GM23338 (cell line): ENCODE data around the gene SLC26A5. TPM values are rescaled to one million over a fixed set of nuclear protein-coding genes. Genes with fewer than 3 reads are reported as not detected.

Source experiments
- ATAC-seq: fragments of 200-7000 bp; cut with Tn5 transposase; 3 replicates; pipeline ENCODE4 v1.9.1; 2020
- DNase-seq: peaks from one replicate; pipeline ENCODE4 v3.0.0-alpha.2; 2015; ENCODE audit warnings: low spot score
- H2AFZ ChIP-seq: fragments of 200-600 bp; sonication (generic); 2 replicates; pipeline ENCODE4 v1.8.0; 2016; ENCODE audit warnings: antibody characterized with exemption, mild to moderate bottlenecking, moderate library complexity
- H3F3A ChIP-seq: fragments of 200-600 bp; sonication (generic); replicated peaks from 2 replicates; pipeline ENCODE4 v1.8.0; 2017; ENCODE audit warnings: antibody characterized with exemption, mixed run types, low read depth
- H3K27ac ChIP-seq: fragments of 200-600 bp; sonication (generic); 2 replicates; pipeline ENCODE4 v1.6.1; 2016; ENCODE audit warnings: low read depth
- H3K27me3 ChIP-seq: fragments of 200-600 bp; sonication (generic); 2 replicates; pipeline ENCODE4 v1.8.0; 2016; ENCODE audit warnings: mild to moderate bottlenecking, mixed run types, moderate library complexity; ENCODE audit not compliant: insufficient read depth
- H3K36me3 ChIP-seq: fragments of 200-600 bp; sonication (generic); 2 replicates; pipeline ENCODE4 v1.8.0; 2016; ENCODE audit warnings: mild to moderate bottlenecking; ENCODE audit not compliant: insufficient read depth
- H3K4me1 ChIP-seq: fragments of 200-600 bp; sonication (generic); 2 replicates; pipeline ENCODE4 v1.8.0; 2016; ENCODE audit warnings: mild to moderate bottlenecking, moderate library complexity; ENCODE audit not compliant: insufficient read depth
- H3K4me2 ChIP-seq: fragments of 200-600 bp; sonication (generic); 2 replicates; pipeline ENCODE4 v1.7.1; 2017; ENCODE audit warnings: mixed run types
- H3K4me3 ChIP-seq: fragments of 200-600 bp; sonication (generic); 2 replicates; pipeline ENCODE4 v1.6.1; 2016; ENCODE audit warnings: mixed run types
- H3K79me2 ChIP-seq: fragments of 200-600 bp; sonication (generic); replicated peaks from 2 replicates; pipeline ENCODE4 v1.8.0; 2017; ENCODE audit warnings: mild to moderate bottlenecking; ENCODE audit not compliant: insufficient read depth
- H3K9me2 ChIP-seq: fragments of 200-600 bp; sonication (generic); 2 replicates; pipeline ENCODE4 v1.8.0; 2017; ENCODE audit not compliant: insufficient read depth
- H4K20me1 ChIP-seq: fragments of 200-600 bp; sonication (generic); replicated peaks from 2 replicates; pipeline ENCODE4 v1.8.0; 2017; ENCODE audit warnings: mild to moderate bottlenecking; ENCODE audit not compliant: insufficient read depth
- H3K27ac Mint-ChIP-seq: 2 replicates; pipeline ENCODE4 v1.8.0; 2020; ENCODE audit warnings: inconsistent platforms, mild to moderate bottlenecking, moderate library complexity, mixed read lengths
- H3K27me3 Mint-ChIP-seq: 3 replicates; pipeline ENCODE4 v1.8.0; 2022; ENCODE audit warnings: low read depth, mild to moderate bottlenecking, moderate library complexity, mixed read lengths, inconsistent platforms; ENCODE audit not compliant: insufficient read depth, poor library complexity
- H3K36me3 Mint-ChIP-seq: 3 replicates; pipeline ENCODE4 v1.8.0; 2021; ENCODE audit warnings: low read depth, mild to moderate bottlenecking, inconsistent platforms, moderate library complexity, mixed read lengths
- H3K4me1 Mint-ChIP-seq: 3 replicates; pipeline ENCODE4 v1.8.0; 2020; ENCODE audit warnings: mild to moderate bottlenecking, inconsistent platforms, mixed read lengths
- H3K4me3 Mint-ChIP-seq: 3 replicates; pipeline ENCODE4 v1.8.0; 2021; ENCODE audit warnings: moderate library complexity, mild to moderate bottlenecking, inconsistent platforms, mixed read lengths
- H3K9me3 Mint-ChIP-seq: 3 replicates; pipeline ENCODE4 v1.8.0; 2020; ENCODE audit warnings: moderate library complexity, mild to moderate bottlenecking, inconsistent platforms, mixed read lengths
- CREB1 ChIP-seq: fragments of 250-450 bp; sonication (Bioruptor Pico); IDR thresholded peaks from 2 replicates; pipeline ENCODE4 v1.5.0; 2020; ENCODE audit warnings: low read depth, mild to moderate bottlenecking, moderate library complexity
- CTCF ChIP-seq, 2 experiments: fragments of 200-600 bp in 1 of 2; sonication (generic) in 1 of 2; conservative IDR thresholded peaks; 2 replicates each; pipeline versions ENCODE4 v1.5.1 to v1.6.1; 2016 to 2017; ENCODE audit warnings: antibody characterized with exemption in 2 of 2, low read depth in 2 of 2, mild to moderate bottlenecking in 2 of 2, moderate library complexity in 1 of 2
- ETS1 ChIP-seq: IDR thresholded peaks from 2 replicates; pipeline ENCODE4 v1.6.1; 2016; ENCODE audit warnings: antibody characterized with exemption
- EZH2 ChIP-seq: fragments of 200-600 bp; sonication (generic); IDR thresholded peaks from one replicate; pipeline ENCODE4 v1.8.0; 2017; ENCODE audit warnings: antibody characterized with exemption, mild to moderate bottlenecking, low read depth; ENCODE audit not compliant: unreplicated experiment
- EZH2phosphoT487 ChIP-seq: fragments of 200-600 bp; sonication (generic); IDR thresholded peaks from one replicate; pipeline ENCODE4 v1.8.1; 2018; ENCODE audit warnings: antibody characterized with exemption; ENCODE audit not compliant: unreplicated experiment
- JUNB ChIP-seq: IDR thresholded peaks from one replicate; pipeline ENCODE4 v1.6.1; 2016; ENCODE audit warnings: antibody characterized with exemption; ENCODE audit not compliant: unreplicated experiment
- NANOG ChIP-seq: IDR thresholded peaks from 2 replicates; pipeline ENCODE4 v1.6.1; 2016; ENCODE audit warnings: antibody characterized with exemption, borderline replicate concordance
- POLR2AphosphoS5 ChIP-seq: IDR thresholded peaks from 2 replicates; pipeline ENCODE4 v1.6.1; 2016; ENCODE audit warnings: antibody characterized with exemption, low read depth
- REST ChIP-seq: IDR thresholded peaks from one replicate; pipeline ENCODE4 v1.6.1; 2018; ENCODE audit warnings: antibody characterized with exemption; ENCODE audit not compliant: unreplicated experiment
- STAT1 ChIP-seq: IDR thresholded peaks from one replicate; pipeline ENCODE4 v1.6.1; 2016; ENCODE audit warnings: antibody characterized with exemption; ENCODE audit not compliant: unreplicated experiment
- ZNF114 ChIP-seq: fragments of 250-450 bp; sonication (Bioruptor Pico); IDR thresholded peaks from 2 replicates; pipeline ENCODE4 v1.5.0; 2020; ENCODE audit warnings: mild to moderate bottlenecking, moderate library complexity
- ZNF331 ChIP-seq: fragments of 250-450 bp; sonication (Bioruptor Pico); IDR thresholded peaks from 2 replicates; pipeline ENCODE4 v1.5.0; 2020; ENCODE audit warnings: low read depth, mild to moderate bottlenecking, moderate library complexity
- polyA plus RNA-seq: library from polyadenylated mRNA; unstranded; fragments of >200 nt; fragmentation: Nextera tagmentation; extraction: Ambion mirVana; gene quantifications from 2 replicates; pipeline ENCODE4 v1.2.1, GENCODE V29; 2016
- total RNA-seq: library from RNA; depleted of rRNA; stranded (reverse); fragments of >200 nt; shearing (Covaris generic); gene quantifications from 2 replicates; pipeline ENCODE4 v1.2.3, GENCODE V29; 2014

The SLC26A5 gene
- total and polyA plus RNA-seq, 2 experiments from 2014 or later, result 0.49 to 1.0 TPM

- Histone ChIP-seq H3K79me2 (peaks cover 72% of the 10 kb centered on the region), H3F3A (no peaks in the 10 kb centered on the region), H3K4me3 (no peak overlapping the region), H3K4me2 (no peak overlapping the region), H3K27ac (no peak overlapping the region), H3K9me2 (no peaks in the 10 kb centered on the region), H4K20me1 (peaks cover 24% of the 10 kb centered on the region), H2AFZ (no peak overlapping the region), H3K36me3 (peaks cover 5% of the 10 kb centered on the region; the same call in 1 of the 2 replicates), H3K4me1 (peaks cover 11% of the 10 kb centered on the region; the same call in 1 of the 2 replicates), H3K27me3 (no peaks in the 10 kb centered on the region)
- TF ChIP-seq CTCF (conservative IDR thresholded peaks at IDR 0.05; ENCODE audit: low read depth in 2 of 2) (no peak), EZH2phosphoT487 (no peak), ETS1 (no peak), POLR2AphosphoS5 (no peak), ZNF331 (CRISPR knock-in tag) (no peak), REST (no peak), JUNB (no peak), CREB1 (CRISPR knock-in tag) (no peak), ZNF114 (no peak), STAT1 (no peak)
- Mint-ChIP-seq H3K36me3 (peaks cover 19% of the 10 kb centered on the region), H3K4me1 (peaks cover 15% of the 10 kb centered on the region), H3K27me3 (peaks cover 3% of the 10 kb centered on the region), H3K9me3 (no peaks in the 10 kb centered on the region), H3K4me3 (peak overlapping the region; percentile 53; the same call in 2 of the 3 replicates), H3K27ac (no peak overlapping the region)
- DNase-seq (no peak), ATAC-seq (no peak)
Measured at GRCh38 chr7:103349805-103350204, 96.2 kb downstream of the SLC26A5 start.

- peaks cover 16% of the 10 kb centered on the region for H3K4me1 Mint-ChIP-seq
- TF ChIP-seq EZH2 (no peak), NANOG (no peak), POLR2AphosphoS5 (no peak), ZNF331 (CRISPR knock-in tag) (no peak), JUNB (no peak)
Measured at GRCh38 chr7:103348959-103349358, 97.0 kb downstream of the SLC26A5 start.

More at GRCh38 chr7:103348959-103349358, 97.0 kb downstream of the SLC26A5 start:
- Histone ChIP-seq H3K27ac (no peak overlapping the region), H3K4me2 (peak overlapping the region; percentile 92), H3F3A (no peaks in the 10 kb centered on the region), H3K79me2 (peaks cover 70% of the 10 kb centered on the region), H2AFZ (no peak overlapping the region), H4K20me1 (peaks cover 24% of the 10 kb centered on the region), H3K36me3 (no peaks in the 10 kb centered on the region), H3K4me1 (peaks cover 11% of the 10 kb centered on the region; the same call in 1 of the 2 replicates), H3K4me3 (peak overlapping the region; percentile 75), H3K27me3 (no peaks in the 10 kb centered on the region), H3K9me2 (no peaks in the 10 kb centered on the region)
- Mint-ChIP-seq H3K27me3 (peaks cover 10% of the 10 kb centered on the region), H3K27ac (no peak overlapping the region), H3K9me3 (no peaks in the 10 kb centered on the region), H3K4me3 (peak overlapping the region; percentile 99), H3K36me3 (peaks cover 13% of the 10 kb centered on the region)
- ATAC-seq (no peak), DNase-seq (no peak)
